Measurements from ENCODE around the gene IGLL5.

Gene IGLL5

GRCh38 chr22:22930222-22930497, 42.5 kb downstream of the IGLL5 start:
- no peak overlapping the region for H3K4me3 ChIP-seq (ENCODE audit: low read depth, low read length)
- in situ Hi-C loops (cut with HindIII; ENCODE audit: low pct_ligation_motif_present, low sequenced_read_pairs), result no loop called here
- no peaks in the 10 kb centered on the region for H3K36me3 ChIP-seq (replicated peaks)
- TF ChIP-seq, protein P1, sequence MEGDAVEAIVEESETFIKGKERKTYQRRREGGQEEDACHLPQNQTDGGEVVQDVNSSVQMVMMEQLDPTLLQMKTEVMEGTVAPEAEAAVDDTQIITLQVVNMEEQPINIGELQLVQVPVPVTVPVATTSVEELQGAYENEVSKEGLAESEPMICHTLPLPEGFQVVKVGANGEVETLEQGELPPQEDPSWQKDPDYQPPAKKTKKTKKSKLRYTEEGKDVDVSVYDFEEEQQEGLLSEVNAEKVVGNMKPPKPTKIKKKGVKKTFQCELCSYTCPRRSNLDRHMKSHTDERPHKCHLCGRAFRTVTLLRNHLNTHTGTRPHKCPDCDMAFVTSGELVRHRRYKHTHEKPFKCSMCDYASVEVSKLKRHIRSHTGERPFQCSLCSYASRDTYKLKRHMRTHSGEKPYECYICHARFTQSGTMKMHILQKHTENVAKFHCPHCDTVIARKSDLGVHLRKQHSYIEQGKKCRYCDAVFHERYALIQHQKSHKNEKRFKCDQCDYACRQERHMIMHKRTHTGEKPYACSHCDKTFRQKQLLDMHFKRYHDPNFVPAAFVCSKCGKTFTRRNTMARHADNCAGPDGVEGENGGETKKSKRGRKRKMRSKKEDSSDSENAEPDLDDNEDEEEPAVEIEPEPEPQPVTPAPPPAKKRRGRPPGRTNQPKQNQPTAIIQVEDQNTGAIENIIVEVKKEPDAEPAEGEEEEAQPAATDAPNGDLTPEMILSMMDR (IDR thresholded peaks at IDR 0.05; ENCODE audit: low read depth, low read length, missing control alignments), result no peak
- peaks cover 15% of the 10 kb centered on the region for H3K27me3 ChIP-seq (replicated peaks)
- DNase-seq, result no peak
- peak overlapping the region; percentile 20 for H3K27ac ChIP-seq

- in situ Hi-C loops (cut with HindIII; ENCODE audit: low pct_ligation_motif_present, low sequenced_read_pairs), result no loop called here
- TF ChIP-seq, protein P1 (IDR thresholded peaks at IDR 0.05; ENCODE audit: low read depth, low read length, missing control alignments), result no peak
- Histone ChIP-seq H3K27ac (no peak overlapping the region), H3K27me3 (replicated peaks) (peaks cover 10% of the 10 kb centered on the region), H3K4me3 (ENCODE audit: low read depth, low read length) (no peak overlapping the region), H3K36me3 (replicated peaks) (no peaks in the 10 kb centered on the region)
- no peak for DNase-seq
These were observed 43.2 kb downstream of the IGLL5 start for GRCh38 chr22:22930571-22931556.

- no peak overlapping the region for H3K4me3 ChIP-seq (ENCODE audit: low read depth, low read length)
- TF ChIP-seq, protein P1 (IDR thresholded peaks at IDR 0.05; ENCODE audit: low read depth, low read length, missing control alignments), result no peak
- DNase-seq, result no peak
These were observed 44.1 kb downstream of the IGLL5 start for GRCh38 chr22:22931557-22932270.

DNA sequence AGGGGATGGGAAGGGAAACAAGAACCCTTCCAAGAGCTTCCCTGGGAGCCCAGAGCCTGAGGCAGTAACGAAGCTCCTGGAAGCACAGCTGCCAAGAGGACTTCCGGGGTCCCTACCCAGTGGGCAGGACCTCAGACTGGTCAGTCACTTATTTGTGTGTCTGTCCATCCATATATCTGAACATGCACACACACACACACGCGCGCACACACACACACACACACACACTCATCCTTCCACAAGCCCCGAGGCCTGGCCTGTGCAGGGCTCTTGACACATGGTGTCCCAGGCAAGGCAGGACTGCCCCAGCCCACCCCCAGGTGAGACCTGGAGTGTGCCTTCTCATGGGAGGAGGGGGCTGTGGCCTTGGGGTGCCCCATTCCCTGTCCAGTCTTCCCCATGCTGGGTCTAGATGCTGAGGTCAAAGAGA, 44.9 kb downstream of the IGLL5 start:
- no peaks in the 10 kb centered on the region for H3K36me3 ChIP-seq (replicated peaks)
- no peak for DNase-seq
- no peak overlapping the region for H3K4me3 ChIP-seq (ENCODE audit: low read depth, low read length)
- TF ChIP-seq, protein P1 (IDR thresholded peaks at IDR 0.05; ENCODE audit: low read depth, low read length, missing control alignments), result no peak
- in situ Hi-C loops (cut with HindIII; ENCODE audit: low pct_ligation_motif_present, low sequenced_read_pairs), result no loop called here
- H3K27ac ChIP-seq, result no peak overlapping the region
- peaks cover 9% of the 10 kb centered on the region for H3K27me3 ChIP-seq (replicated peaks)

More at GRCh38 chr22:22931557-22932270, 44.1 kb downstream of the IGLL5 start:
- H3K27ac ChIP-seq, result no peak overlapping the region
- in situ Hi-C loops (cut with HindIII; ENCODE audit: low pct_ligation_motif_present, low sequenced_read_pairs), result no loop called here
- H3K36me3 ChIP-seq (replicated peaks), result no peaks in the 10 kb centered on the region
- peaks cover 6% of the 10 kb centered on the region for H3K27me3 ChIP-seq (replicated peaks)

- TF ChIP-seq, protein P1 (IDR thresholded peaks at IDR 0.05; ENCODE audit: low read depth, low read length, missing control alignments), result no peak
- Histone ChIP-seq H3K27ac (no peak overlapping the region), H3K4me3 (ENCODE audit: low read depth, low read length) (no peak overlapping the region), H3K27me3 (replicated peaks) (peaks cover 12% of the 10 kb centered on the region), H3K36me3 (replicated peaks) (no peaks in the 10 kb centered on the region)
- no peak for DNase-seq
- in situ Hi-C loops (cut with HindIII; ENCODE audit: low pct_ligation_motif_present, low sequenced_read_pairs), result no loop called here
These were observed 45.6 kb downstream of the IGLL5 start for GRCh38 chr22:22933100-22933806.

Measured in brain microvascular endothelial cell (primary cell).